DND-41 (cell line): Measurements from ENCODE around the gene RRP8.

Source experiments
- ATAC-seq: fragments of 200-7000 bp; cut with Tn5 transposase; 3 replicates; pipeline ENCODE4 v1.9.1; 2021; ENCODE audit warnings: low read depth; ENCODE audit not compliant: insufficient read depth
- DNase-seq: peaks from one replicate; pipeline ENCODE4 v3.0.0-alpha.2; 2020
- H2AFZ ChIP-seq: 2 replicates; pipeline ENCODE4 v1.6.0; 2012; ENCODE audit warnings: low read depth, low read length
- H3K27ac ChIP-seq: 2 replicates; pipeline ENCODE4 v1.5.1; 2012; ENCODE audit warnings: low read length, inconsistent platforms
- H3K27me3 ChIP-seq: fragments of 200-600 bp; sonication (generic); 2 replicates; pipeline ENCODE4 v1.6.0; 2012; ENCODE audit warnings: low read length, mild to moderate bottlenecking, inconsistent platforms; ENCODE audit not compliant: insufficient read depth, poor library complexity
- H3K36me3 ChIP-seq: 2 replicates; pipeline ENCODE4 v1.5.1; 2012; ENCODE audit warnings: low read length, inconsistent platforms; ENCODE audit not compliant: insufficient read depth
- H3K4me1 ChIP-seq: 2 replicates; pipeline ENCODE4 v1.5.1; 2012; ENCODE audit warnings: mild to moderate bottlenecking, low read length; ENCODE audit not compliant: insufficient read depth
- H3K4me2 ChIP-seq: 2 replicates; pipeline ENCODE4 v1.6.0; 2012; ENCODE audit warnings: mild to moderate bottlenecking, moderate library complexity, low read length, inconsistent platforms; ENCODE audit not compliant: insufficient read depth
- H3K4me3 ChIP-seq, 2 experiments: fragments of 200-600 bp in 1 of 2; shearing (Covaris generic) in 1 of 2; 2 replicates each; pipeline ENCODE4 v1.5.1; 2012 to 2016; ENCODE audit warnings: inconsistent platforms in 2 of 2, low read length in 2 of 2, mild to moderate bottlenecking in 2 of 2, low read depth in 1 of 2, moderate library complexity in 1 of 2
- H3K79me2 ChIP-seq: 2 replicates; pipeline ENCODE4 v1.6.0; 2012; ENCODE audit warnings: low read length, inconsistent platforms; ENCODE audit not compliant: insufficient read depth
- H3K9ac ChIP-seq: 2 replicates; pipeline ENCODE4 v1.6.0; 2012; ENCODE audit warnings: low read depth, mild to moderate bottlenecking, inconsistent platforms, low read length, moderate library complexity
- H3K9me3 ChIP-seq: 2 replicates; pipeline ENCODE4 v1.5.1; 2012; ENCODE audit warnings: low read length, moderate library complexity, mild to moderate bottlenecking, inconsistent platforms; ENCODE audit not compliant: insufficient read depth, severe bottlenecking
- H4K20me1 ChIP-seq: 2 replicates; pipeline ENCODE4 v1.6.0; 2012; ENCODE audit warnings: low read length; ENCODE audit not compliant: insufficient read depth
- CTCF ChIP-seq: IDR thresholded peaks from 2 replicates; pipeline ENCODE4 v1.5.1; 2012; ENCODE audit warnings: borderline replicate concordance, low read length, moderate library complexity, mild to moderate bottlenecking; ENCODE audit not compliant: poor library complexity, severe bottlenecking; ENCODE audit errors: extremely low read depth
- EZH2 ChIP-seq: IDR thresholded peaks from 3 replicates; pipeline ENCODE4 v1.6.1; 2012; ENCODE audit warnings: borderline replicate concordance, low read depth, mild to moderate bottlenecking, moderate library complexity, low read length, inconsistent platforms; ENCODE audit not compliant: severe bottlenecking

The RRP8 gene

GRCh38 chr11:6545917-6546605 is 57.4 kb downstream of the RRP8 start:
- H3K27ac ChIP-seq = no peak overlapping the region
- no peak for ATAC-seq
- no peak overlapping the region for H3K9ac ChIP-seq
- H3K4me3 ChIP-seq = no peak overlapping the region
- H3K36me3 ChIP-seq = 0 out of 2 replicates have a peak, but pooled peaks cover 7% of the 10 kb centered on the region
- no peaks in the 10 kb centered on the region for H3K27me3 ChIP-seq
- H2AFZ ChIP-seq = no peak overlapping the region
- H3K79me2 ChIP-seq = no peaks in the 10 kb centered on the region
- H3K4me1 ChIP-seq = no peaks in the 10 kb centered on the region
- no peak overlapping the region for H3K4me2 ChIP-seq
- TF ChIP-seq CTCF (no peak), EZH2 (no peak)
- H3K9me3 ChIP-seq = no peaks in the 10 kb centered on the region
- DNase-seq = no peak
- H4K20me1 ChIP-seq = no peaks in the 10 kb centered on the region
